Peyer's patch (tissue), 4 donors: ENCODE results near the gene ARHGAP24. TPM values are rescaled to one million over a fixed set of nuclear protein-coding genes. Genes with fewer than 3 reads are reported as not detected.

Experiments
- DNase-seq, 3 donors: peaks; one replicate each; pipeline ENCODE4 v3.0.0-alpha.2; 2017 to 2019
- H3K27ac ChIP-seq, 4 donors: fragments of 200-600 bp; sonication (generic); one replicate each; pipeline ENCODE4 v1.5.1; 2016 to 2019
- H3K27me3 ChIP-seq, 2 donors: fragments of 200-600 bp; sonication (generic); one replicate each; pipeline ENCODE4 v1.5.1; 2019
- H3K36me3 ChIP-seq, 3 donors: fragments of 200-600 bp; sonication (generic); one replicate each; pipeline ENCODE4 v1.5.1; 2016 to 2019
- H3K4me1 ChIP-seq, 4 donors: fragments of 200-600 bp; sonication (generic); one replicate each; pipeline ENCODE4 v1.5.1; 2016 to 2019
- H3K4me3 ChIP-seq, 4 donors: fragments of 200-600 bp; sonication (generic); 1 replicate in 3 of 4; 2 replicates in 1 of 4; pipeline ENCODE4 v1.5.1; 2016 to 2019; ENCODE audit warnings: mild to moderate bottlenecking in 1 of 4
- H3K9me3 ChIP-seq, 4 donors: fragments of 200-600 bp; sonication (generic); one replicate each; pipeline ENCODE4 v1.5.1; 2016 to 2019; ENCODE audit warnings: mild to moderate bottlenecking in 1 of 4
- CTCF ChIP-seq, 6 experiments: fragments of 450-650 bp in 4 of 6; fragments of 200-600 bp in 2 of 6; sonication (generic) in 1 of 6; IDR thresholded peaks; one replicate each; pipeline ENCODE4 v1.5.1; 2017 to 2019; ENCODE audit warnings: antibody characterized with exemption in 6 of 6, mild to moderate bottlenecking in 3 of 6, moderate library complexity in 1 of 6
- POLR2A ChIP-seq, 2 donors: fragments of 450-650 bp; IDR thresholded peaks; one replicate each; pipeline ENCODE4 v1.5.1; 2017; ENCODE audit warnings: antibody characterized with exemption in 2 of 2, mild to moderate bottlenecking in 2 of 2, moderate library complexity in 2 of 2
- total RNA-seq, 4 donors: library from RNA; depleted of rRNA; stranded (reverse); fragments of >200 nt; gene quantifications; one replicate each; pipeline ENCODE4 v1.1.0, GENCODE V29; 2016

ARHGAP24 gene
- total RNA-seq, 4 donors from 2014 or later: 4.7 to 330 (median 20.0) TPM

GRCh38 chr4:85431156-85431555, 43.8 kb upstream of the ARHGAP24 start:
- Histone ChIP-seq H3K36me3 (no peaks in the 10 kb centered on the region), H3K9me3 (no peaks in the 10 kb centered on the region), H3K27me3 (no peaks in the 10 kb centered on the region), H3K27ac (no peak overlapping the region), H3K4me1 (no peaks in the 10 kb centered on the region), H3K4me3 (no peak overlapping the region)
- no peak for DNase-seq
- TF ChIP-seq POLR2A (IDR thresholded peaks at IDR 0.05): no peak

GRCh38 chr4:85431881-85432485, 43.0 kb upstream of the ARHGAP24 start:
- Histone ChIP-seq H3K27ac (no peak overlapping the region), H3K4me3 (no peak overlapping the region), H3K9me3 (no peaks in the 10 kb centered on the region), H3K4me1 (no peaks in the 10 kb centered on the region), H3K36me3 (no peaks in the 10 kb centered on the region), H3K27me3 (no peaks in the 10 kb centered on the region)
- TF ChIP-seq CTCF (IDR thresholded peaks at IDR 0.05): no peak
- TF ChIP-seq POLR2A (IDR thresholded peaks at IDR 0.05): no peak
- DNase-seq: no peak

- H3K36me3 ChIP-seq: no peaks in the 10 kb centered on the region
- no peak for DNase-seq
- no peak overlapping the region for H3K4me3 ChIP-seq
- H3K27ac ChIP-seq: no peak overlapping the region
- H3K9me3 ChIP-seq: no peaks in the 10 kb centered on the region
- H3K4me1 ChIP-seq: no peaks in the 10 kb centered on the region
- TF ChIP-seq POLR2A (IDR thresholded peaks at IDR 0.05) (no peak), CTCF (IDR thresholded peaks at IDR 0.05) (no peak)
- no peaks in the 10 kb centered on the region for H3K27me3 ChIP-seq
Measured at GRCh38 chr4:85445050-85445639, 29.8 kb upstream of the ARHGAP24 start.

GRCh38 chr4:85446141-85446861, 28.6 kb upstream of the ARHGAP24 start:
- no peak for DNase-seq
- no peak overlapping the region for H3K27ac ChIP-seq
- H3K36me3 ChIP-seq: no peaks in the 10 kb centered on the region
- no peaks in the 10 kb centered on the region for H3K27me3 ChIP-seq
- no peak overlapping the region for H3K4me3 ChIP-seq
- TF ChIP-seq POLR2A (IDR thresholded peaks at IDR 0.05) (no peak), CTCF (IDR thresholded peaks at IDR 0.05) (no peak)
- no peaks in the 10 kb centered on the region for H3K9me3 ChIP-seq
- H3K4me1 ChIP-seq: no peaks in the 10 kb centered on the region

DNA sequence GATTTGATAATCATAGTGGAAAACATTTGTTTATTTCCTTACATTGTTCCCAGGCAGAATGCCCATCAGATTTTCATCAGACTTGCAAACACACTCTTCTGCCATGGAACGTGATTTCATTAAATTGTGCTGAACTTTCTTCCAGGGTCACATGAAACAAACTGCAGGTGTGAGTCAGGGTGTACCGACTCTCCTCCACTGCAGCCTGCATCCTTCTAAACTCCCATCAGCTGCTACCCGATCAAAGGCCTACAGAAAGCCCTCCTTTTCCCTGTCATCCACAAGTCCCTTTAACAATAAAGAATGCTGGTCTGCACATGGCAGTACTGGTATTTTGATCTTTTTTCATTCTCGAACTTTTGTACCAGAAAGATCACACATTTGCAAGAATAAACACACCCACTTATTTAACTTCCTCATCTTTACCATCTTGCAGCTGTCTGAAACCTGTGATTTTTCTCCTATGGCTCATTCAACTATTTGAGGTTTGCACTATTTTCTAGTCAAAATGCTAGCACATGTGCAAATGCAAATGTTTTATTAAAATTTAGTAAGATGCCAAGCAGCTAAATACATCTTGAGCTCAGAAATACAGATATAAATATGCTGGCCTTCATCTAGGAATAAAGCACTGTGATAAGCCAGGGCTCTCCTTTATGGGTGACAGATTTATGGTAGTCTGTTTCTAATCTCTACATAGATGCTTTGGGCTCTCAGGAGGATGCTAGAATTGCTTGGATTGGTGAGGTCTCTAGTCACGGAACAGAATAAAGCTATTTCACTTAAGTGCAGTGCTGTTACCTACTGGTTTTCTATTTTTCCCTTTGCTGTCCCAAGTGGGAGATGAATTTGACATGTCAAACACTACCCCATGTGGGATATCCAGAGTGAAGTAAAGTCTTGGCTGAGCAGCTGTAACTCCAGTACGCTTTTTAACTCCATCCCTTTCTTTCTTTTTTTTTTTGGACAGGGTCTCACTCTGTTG, 25.8 kb upstream of the ARHGAP24 start:
- Histone ChIP-seq H3K4me3 (no peak overlapping the region), H3K4me1 (no peaks in the 10 kb centered on the region), H3K27me3 (no peaks in the 10 kb centered on the region), H3K9me3 (no peaks in the 10 kb centered on the region), H3K36me3 (no peaks in the 10 kb centered on the region), H3K27ac (no peak overlapping the region)
- DNase-seq: no peak
- TF ChIP-seq CTCF (IDR thresholded peaks at IDR 0.05): no peak
